Psoas muscle (tissue), 8 donors: ENCODE measurements around the gene TRIM17. TPM values are rescaled to one million over a fixed set of nuclear protein-coding genes. Genes with fewer than 3 reads are reported as not detected.
A peak's percentile ranks its signal among the peaks of the same experiment; 100 is the strongest.

ENCODE experiments used
- ATAC-seq, 4 donors: fragments of 200-7000 bp; cut with Tn5 transposase; one replicate each; pipeline ENCODE4 v1.9.1; 2020; ENCODE audit warnings: moderate library complexity in 3 of 4, mild to moderate bottlenecking in 2 of 4
- DNase-seq, 2 donors: peaks; one replicate each; pipeline ENCODE4 v3.0.0-alpha.2; 2020
- H3K27ac ChIP-seq: fragments of 200-600 bp; one replicate; pipeline ENCODE4 v1.8.0; 2022
- H3K27me3 ChIP-seq, 3 donors: fragments of 200-600 bp in 1 of 3; one replicate each; pipeline versions ENCODE4 v1.6.1 to v1.8.0; 2013 to 2022; ENCODE audit warnings: low read length in 2 of 3, mild to moderate bottlenecking in 2 of 3, moderate library complexity in 1 of 3; ENCODE audit not compliant: insufficient read depth in 3 of 3
- H3K36me3 ChIP-seq, 2 donors: fragments of 200-600 bp in 1 of 2; one replicate each; pipeline versions ENCODE4 v1.6.1 to v1.8.0; 2013 to 2022; ENCODE audit warnings: low read depth in 1 of 2, mild to moderate bottlenecking in 1 of 2, moderate library complexity in 1 of 2; ENCODE audit not compliant: insufficient read depth in 1 of 2
- H3K4me1 ChIP-seq: fragments of 200-600 bp; one replicate; pipeline ENCODE4 v1.8.0; 2022
- H3K4me3 ChIP-seq: fragments of 200-600 bp; one replicate; pipeline ENCODE4 v1.8.0; 2022; ENCODE audit warnings: mild to moderate bottlenecking
- H3K9me3 ChIP-seq: fragments of 200-600 bp; one replicate; pipeline ENCODE4 v1.8.0; 2022
- WGBS, 3 donors: extraction: QIAGEN DNeasy Blood & Tissue Kit; methylation state at CpG; one replicate each; pipeline versions ENCODE4 v1.1.6 to v1.1.7; 2013; 5-methylcytosine and 5-hydroxymethylcytosine counted together
- intact Hi-C, 2 donors: fragments of 100-400 bp; cut with DNase I; formaldehyde crosslinking; loops; one replicate each; pipeline versions ENCODE4 v1.11.0 to v1.14.2; 2022
- polyA plus RNA-seq, 3 donors: library from polyadenylated mRNA; stranded (reverse); fragments of 200-250 nt; gene quantifications; one replicate each; pipeline ENCODE4 v1.2.3, GENCODE V29; 2013
- total RNA-seq, 4 donors: library from RNA; stranded (reverse); fragmentation: NEBNext Ultra II Directional in 2 of 4; extraction: Animal tissue kit (Norgen Biotek cat#: 25700) in 2 of 4; gene quantifications; one replicate each; pipeline versions ENCODE4 v1.2.1 to v1.2.4, GENCODE V29; 2021 to 2023
- TF ChIP-seq, protein P1 (sequence below): fragments of 200-600 bp; IDR thresholded peaks from one replicate; pipeline ENCODE4 v1.8.0; 2022; ENCODE audit warnings: antibody characterized with exemption
- donor health status: healthy with polysubstance abuse.
- donor health status: DM: no; HTN: no; CAD: no; lungs with moderate emphysema.
- donor health status: Bipolar disorder and iron deficiency.
- donor health status: healthy.
- donor health status: DM: yes; HTN: yes; CAD: no.
- donor health status: DM: no; HTN: no; CAD: no.
- donor health status: DM: no; HTN: no; CAD: no.
- donor health status: DM: yes; HTN: yes; CAD: no.

Gene TRIM17
- total and polyA plus RNA-seq, 7 donors, result 0.03 TPM; not detected in 6

DNA sequence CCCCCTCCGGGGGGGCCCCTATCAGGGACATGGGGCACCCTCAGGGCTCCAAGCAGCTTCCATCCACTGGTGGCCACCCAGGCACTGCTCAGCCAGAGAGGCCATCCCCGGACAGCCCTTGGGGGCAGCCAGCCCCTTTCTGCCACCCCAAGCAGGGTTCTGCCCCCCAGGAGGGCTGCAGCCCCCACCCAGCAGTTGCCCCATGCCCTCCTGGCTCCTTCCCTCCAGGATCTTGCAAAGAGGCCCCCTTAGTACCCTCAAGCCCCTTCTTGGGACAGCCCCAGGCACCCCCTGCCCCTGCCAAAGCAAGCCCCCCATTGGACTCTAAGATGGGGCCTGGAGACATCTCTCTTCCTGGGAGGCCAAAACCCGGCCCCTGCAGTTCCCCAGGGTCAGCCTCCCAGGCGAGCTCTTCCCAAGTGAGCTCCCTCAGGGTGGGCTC is 44.9 kb downstream of the TRIM17 start:
- WGBS, 3 donors, result 52 to 78% (median 64%) methylated on average over 3 to 4 of the region's 4 CpGs
- Histone ChIP-seq H3K27me3 (no peaks in the 10 kb centered on the region), H3K4me3 (no peak overlapping the region), H3K36me3 (peaks cover 3 to 99% of the 10 kb centered on the region in 2 donors), H3K9me3 (no peaks in the 10 kb centered on the region), H3K4me1 (peaks cover 19% of the 10 kb centered on the region), H3K27ac (peak overlapping the region; percentile 58)
- TF ChIP-seq, protein P1, sequence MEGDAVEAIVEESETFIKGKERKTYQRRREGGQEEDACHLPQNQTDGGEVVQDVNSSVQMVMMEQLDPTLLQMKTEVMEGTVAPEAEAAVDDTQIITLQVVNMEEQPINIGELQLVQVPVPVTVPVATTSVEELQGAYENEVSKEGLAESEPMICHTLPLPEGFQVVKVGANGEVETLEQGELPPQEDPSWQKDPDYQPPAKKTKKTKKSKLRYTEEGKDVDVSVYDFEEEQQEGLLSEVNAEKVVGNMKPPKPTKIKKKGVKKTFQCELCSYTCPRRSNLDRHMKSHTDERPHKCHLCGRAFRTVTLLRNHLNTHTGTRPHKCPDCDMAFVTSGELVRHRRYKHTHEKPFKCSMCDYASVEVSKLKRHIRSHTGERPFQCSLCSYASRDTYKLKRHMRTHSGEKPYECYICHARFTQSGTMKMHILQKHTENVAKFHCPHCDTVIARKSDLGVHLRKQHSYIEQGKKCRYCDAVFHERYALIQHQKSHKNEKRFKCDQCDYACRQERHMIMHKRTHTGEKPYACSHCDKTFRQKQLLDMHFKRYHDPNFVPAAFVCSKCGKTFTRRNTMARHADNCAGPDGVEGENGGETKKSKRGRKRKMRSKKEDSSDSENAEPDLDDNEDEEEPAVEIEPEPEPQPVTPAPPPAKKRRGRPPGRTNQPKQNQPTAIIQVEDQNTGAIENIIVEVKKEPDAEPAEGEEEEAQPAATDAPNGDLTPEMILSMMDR, result no peak
- no peak for ATAC-seq
- DNase-seq, result no peak
- intact Hi-C loops, result no loop called here

GRCh38 chr1:228370941-228371740 is 45.5 kb downstream of the TRIM17 start:
- Histone ChIP-seq H3K4me3 (no peak overlapping the region), H3K36me3 (peaks cover 3 to 99% of the 10 kb centered on the region in 2 donors), H3K27me3 (no peaks in the 10 kb centered on the region), H3K27ac (peak overlapping the region; percentile 58), H3K4me1 (peaks cover 19% of the 10 kb centered on the region), H3K9me3 (no peaks in the 10 kb centered on the region)
- intact Hi-C loops, result no loop called here
- TF ChIP-seq, protein P1, result no peak
- ATAC-seq (peak; percentile 12 to 27 (median 20)), DNase-seq (peak; percentile 39 to 81)
- 52 to 62% (median 58%) methylated on average over 45 to 50 of the region's 50 CpGs for WGBS, 3 donors

DNA sequence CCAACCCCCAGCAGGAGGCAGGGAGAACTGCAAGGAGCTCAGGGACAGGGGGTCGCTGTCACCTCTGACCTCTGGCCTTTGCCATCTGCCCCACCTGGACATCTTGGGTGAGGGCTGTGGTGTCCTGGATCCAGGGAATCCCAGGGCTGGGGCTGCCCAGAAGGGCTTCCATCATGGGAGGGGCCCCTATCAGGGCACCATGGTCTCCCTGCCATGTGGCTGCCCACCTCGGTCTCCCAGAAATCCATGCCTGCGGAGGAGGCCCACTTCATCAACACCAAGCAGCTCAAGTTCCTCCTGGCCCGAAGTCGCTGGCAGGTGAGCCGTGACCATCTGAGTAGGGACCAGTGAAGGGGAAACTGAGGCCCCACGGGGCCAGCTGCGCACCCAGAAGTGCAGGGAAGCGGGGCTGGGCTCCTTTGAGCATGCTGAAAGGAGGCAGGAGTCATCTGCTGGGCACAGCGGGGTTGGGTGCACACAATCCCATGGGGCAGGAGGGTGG is 46.2 kb downstream of the TRIM17 start:
- H3K4me3 ChIP-seq, result no peak overlapping the region
- WGBS, 3 donors, result 70 to 85% (median 81%) methylated on average over 9 to 10 of the region's 10 CpGs
- ATAC-seq, result no peak
- H3K27me3 ChIP-seq, result no peaks in the 10 kb centered on the region
- intact Hi-C loops, result no loop called here
- DNase-seq, result peak; percentile 19 to 58
- H3K9me3 ChIP-seq, result no peaks in the 10 kb centered on the region
- TF ChIP-seq, protein P1, result no peak
- peaks cover 19% of the 10 kb centered on the region for H3K4me1 ChIP-seq
- peaks cover 3 to 99% of the 10 kb centered on the region in 2 donors for H3K36me3 ChIP-seq
- H3K27ac ChIP-seq, result peak overlapping the region; percentile 58

DNA sequence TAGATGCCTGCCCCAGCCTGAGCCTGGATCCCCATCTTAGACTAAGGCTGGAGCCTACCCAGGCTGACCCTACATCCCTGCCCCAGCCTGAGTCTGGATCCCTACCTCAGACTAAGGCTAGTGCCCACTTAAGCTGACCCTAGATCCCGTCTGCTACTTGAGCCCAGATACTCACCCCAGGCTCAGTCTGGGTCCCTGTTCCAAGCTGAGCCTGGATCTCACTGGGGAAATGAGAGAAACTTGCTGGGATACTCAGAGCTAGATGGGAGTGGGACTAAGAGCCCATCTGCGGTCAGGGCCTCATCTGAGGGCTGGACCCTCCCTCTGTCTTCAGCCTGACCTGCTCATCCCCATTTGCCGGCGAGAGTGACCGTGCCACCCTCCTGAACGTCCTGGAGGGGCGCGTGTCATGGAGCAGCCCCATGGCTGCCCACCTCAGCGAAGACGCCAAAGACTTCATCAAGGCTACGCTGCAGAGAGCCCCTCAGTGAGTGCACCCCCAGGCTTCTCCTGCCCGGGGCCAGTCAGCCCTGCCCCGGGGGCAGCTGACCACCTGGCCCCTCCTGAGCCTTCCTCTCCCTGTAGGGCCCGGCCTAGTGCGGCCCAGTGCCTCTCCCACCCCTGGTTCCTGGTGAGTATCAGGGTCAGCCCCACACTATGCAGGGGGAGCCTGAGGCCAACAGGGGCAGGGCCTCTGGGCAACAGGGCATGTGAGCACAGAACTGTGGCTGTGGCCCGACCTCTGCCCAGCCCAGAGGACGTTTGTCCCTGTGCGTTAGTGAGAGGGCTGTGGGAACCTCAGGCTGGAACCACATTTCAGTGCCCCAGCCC is 46.8 kb downstream of the TRIM17 start:
- Histone ChIP-seq H3K27me3 (no peaks in the 10 kb centered on the region), H3K27ac (peak overlapping the region; percentile 58), H3K9me3 (no peaks in the 10 kb centered on the region), H3K36me3 (peaks cover 3 to 99% of the 10 kb centered on the region in 2 donors), H3K4me3 (no peak overlapping the region), H3K4me1 (peaks cover 19% of the 10 kb centered on the region)
- no peak for ATAC-seq
- 77 to 86% (median 79%) methylated on average over 18 of the region's 18 CpGs for WGBS, 3 donors
- intact Hi-C loops, result no loop called here
- TF ChIP-seq, protein P1, result no peak
- DNase-seq, result peak in 1 of 2 donors; percentile 53
